Measurements from ENCODE around the gene MAPK10.

DNA sequence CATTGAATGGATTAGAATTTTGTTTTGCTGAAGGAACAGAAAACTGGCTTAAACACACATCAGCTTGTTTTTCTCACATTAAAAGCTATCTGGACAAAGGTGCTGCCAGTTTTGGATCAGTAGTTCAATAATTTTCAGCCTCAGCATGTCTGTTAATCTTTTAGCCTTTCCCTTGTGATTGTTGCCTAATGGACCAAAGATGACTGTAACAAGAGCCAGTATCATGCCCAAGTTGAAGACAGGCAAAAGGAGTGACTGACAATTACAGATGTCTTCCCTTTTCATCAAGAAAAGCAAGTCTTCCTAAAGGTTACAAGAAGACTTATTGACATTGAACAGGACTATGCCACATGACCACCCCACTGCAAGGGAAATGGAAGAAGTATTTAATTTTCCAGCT is 419.7 kb downstream of the MAPK10 start:
- TF ChIP-seq, protein P1, sequence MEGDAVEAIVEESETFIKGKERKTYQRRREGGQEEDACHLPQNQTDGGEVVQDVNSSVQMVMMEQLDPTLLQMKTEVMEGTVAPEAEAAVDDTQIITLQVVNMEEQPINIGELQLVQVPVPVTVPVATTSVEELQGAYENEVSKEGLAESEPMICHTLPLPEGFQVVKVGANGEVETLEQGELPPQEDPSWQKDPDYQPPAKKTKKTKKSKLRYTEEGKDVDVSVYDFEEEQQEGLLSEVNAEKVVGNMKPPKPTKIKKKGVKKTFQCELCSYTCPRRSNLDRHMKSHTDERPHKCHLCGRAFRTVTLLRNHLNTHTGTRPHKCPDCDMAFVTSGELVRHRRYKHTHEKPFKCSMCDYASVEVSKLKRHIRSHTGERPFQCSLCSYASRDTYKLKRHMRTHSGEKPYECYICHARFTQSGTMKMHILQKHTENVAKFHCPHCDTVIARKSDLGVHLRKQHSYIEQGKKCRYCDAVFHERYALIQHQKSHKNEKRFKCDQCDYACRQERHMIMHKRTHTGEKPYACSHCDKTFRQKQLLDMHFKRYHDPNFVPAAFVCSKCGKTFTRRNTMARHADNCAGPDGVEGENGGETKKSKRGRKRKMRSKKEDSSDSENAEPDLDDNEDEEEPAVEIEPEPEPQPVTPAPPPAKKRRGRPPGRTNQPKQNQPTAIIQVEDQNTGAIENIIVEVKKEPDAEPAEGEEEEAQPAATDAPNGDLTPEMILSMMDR (conservative IDR thresholded peaks at IDR 0.05) = no peak
- no peak for TF ChIP-seq ZFX (IDR thresholded peaks at IDR 0.05)

Measured in C4-2B (cell line).